Measurements from ENCODE around the gene MAPK8. TPM values are rescaled to one million over a fixed set of nuclear protein-coding genes. Genes with fewer than 3 reads are reported as not detected.

Gene MAPK8
- total RNA-seq, 1 donor from 2014 or later = 47.4 TPM

- FAIRE-seq (no peak), DNase-seq (ENCODE audit: low read depth) (no peak)
- H3K36me3 ChIP-seq (ENCODE audit: insufficient read depth, low read length) = no peaks in the 10 kb centered on the region
- peaks cover 2% of the 10 kb centered on the region for H3K9me3 Mint-ChIP-seq (ENCODE audit: unreplicated experiment)
- no peak overlapping the region for H3K27ac ChIP-seq (ENCODE audit: low read depth, low read length)
- TF ChIP-seq, protein P1, sequence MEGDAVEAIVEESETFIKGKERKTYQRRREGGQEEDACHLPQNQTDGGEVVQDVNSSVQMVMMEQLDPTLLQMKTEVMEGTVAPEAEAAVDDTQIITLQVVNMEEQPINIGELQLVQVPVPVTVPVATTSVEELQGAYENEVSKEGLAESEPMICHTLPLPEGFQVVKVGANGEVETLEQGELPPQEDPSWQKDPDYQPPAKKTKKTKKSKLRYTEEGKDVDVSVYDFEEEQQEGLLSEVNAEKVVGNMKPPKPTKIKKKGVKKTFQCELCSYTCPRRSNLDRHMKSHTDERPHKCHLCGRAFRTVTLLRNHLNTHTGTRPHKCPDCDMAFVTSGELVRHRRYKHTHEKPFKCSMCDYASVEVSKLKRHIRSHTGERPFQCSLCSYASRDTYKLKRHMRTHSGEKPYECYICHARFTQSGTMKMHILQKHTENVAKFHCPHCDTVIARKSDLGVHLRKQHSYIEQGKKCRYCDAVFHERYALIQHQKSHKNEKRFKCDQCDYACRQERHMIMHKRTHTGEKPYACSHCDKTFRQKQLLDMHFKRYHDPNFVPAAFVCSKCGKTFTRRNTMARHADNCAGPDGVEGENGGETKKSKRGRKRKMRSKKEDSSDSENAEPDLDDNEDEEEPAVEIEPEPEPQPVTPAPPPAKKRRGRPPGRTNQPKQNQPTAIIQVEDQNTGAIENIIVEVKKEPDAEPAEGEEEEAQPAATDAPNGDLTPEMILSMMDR (IDR thresholded peaks at IDR 0.05; ENCODE audit: insufficient read depth, low read depth, low read length) = no peak
- no peak for TF ChIP-seq EZH2 (IDR thresholded peaks at IDR 0.05; ENCODE audit: insufficient read depth, low read length)
- H3K4me1 Mint-ChIP-seq (ENCODE audit: low read depth, unreplicated experiment) = peaks cover 4% of the 10 kb centered on the region
- no peak overlapping the region for H3K4me3 Mint-ChIP-seq (ENCODE audit: unreplicated experiment)
- H3K36me3 Mint-ChIP-seq (ENCODE audit: low read depth, unreplicated experiment) = no peaks in the 10 kb centered on the region
- peaks cover 18% of the 10 kb centered on the region for H3K27me3 Mint-ChIP-seq (ENCODE audit: low read depth, unreplicated experiment)
- H3K4me3 ChIP-seq (ENCODE audit: insufficient read depth, low read depth, low read length) = no peak overlapping the region
- H3K79me2 ChIP-seq (ENCODE audit: insufficient read depth, low read length) = peaks cover 4% of the 10 kb centered on the region
- H3K27me3 ChIP-seq (ENCODE audit: insufficient read depth, low read length) = no peaks in the 10 kb centered on the region
- H3K4me1 ChIP-seq (ENCODE audit: insufficient read depth, low read length) = no peaks in the 10 kb centered on the region
- peaks cover 65% of the 10 kb centered on the region for H4K20me1 ChIP-seq (ENCODE audit: insufficient read depth, low read length)
- no peaks in the 10 kb centered on the region for H3K9me3 ChIP-seq (ENCODE audit: insufficient read depth, low read depth, low read length)
- H3K4me2 ChIP-seq (ENCODE audit: low read length) = no peak overlapping the region
- no peak overlapping the region for H3K9ac ChIP-seq (ENCODE audit: low read length)
- H3K27ac Mint-ChIP-seq (ENCODE audit: unreplicated experiment) = no peak overlapping the region
- H2AFZ ChIP-seq (ENCODE audit: low read depth, low read length) = no peak overlapping the region
Observed at GRCh38 chr10:48458662-48459048, 152.2 kb downstream of the MAPK8 start.

GRCh38 chr10:48459270-48460150 is 153.0 kb downstream of the MAPK8 start:
- FAIRE-seq (no peak), DNase-seq (ENCODE audit: low read depth) (no peak)
- peaks cover 2% of the 10 kb centered on the region for H3K9me3 Mint-ChIP-seq (ENCODE audit: unreplicated experiment)
- no peaks in the 10 kb centered on the region for H3K9me3 ChIP-seq (ENCODE audit: insufficient read depth, low read depth, low read length)
- no peak overlapping the region for H3K9ac ChIP-seq (ENCODE audit: low read length)
- H3K4me1 Mint-ChIP-seq (ENCODE audit: low read depth, unreplicated experiment) = peaks cover 5% of the 10 kb centered on the region
- H3K4me2 ChIP-seq (ENCODE audit: low read length) = no peak overlapping the region
- no peak overlapping the region for H2AFZ ChIP-seq (ENCODE audit: low read depth, low read length)
- H3K27me3 ChIP-seq (ENCODE audit: insufficient read depth, low read length) = no peaks in the 10 kb centered on the region
- no peaks in the 10 kb centered on the region for H3K36me3 ChIP-seq (ENCODE audit: insufficient read depth, low read length)
- H3K79me2 ChIP-seq (ENCODE audit: insufficient read depth, low read length) = peaks cover 13% of the 10 kb centered on the region
- no peak overlapping the region for H3K27ac Mint-ChIP-seq (ENCODE audit: unreplicated experiment)
- H3K4me3 Mint-ChIP-seq (ENCODE audit: unreplicated experiment) = no peak overlapping the region
- H3K4me3 ChIP-seq (ENCODE audit: insufficient read depth, low read depth, low read length) = no peak overlapping the region
- H3K36me3 Mint-ChIP-seq (ENCODE audit: low read depth, unreplicated experiment) = no peaks in the 10 kb centered on the region
- H4K20me1 ChIP-seq (ENCODE audit: insufficient read depth, low read length) = peaks cover 73% of the 10 kb centered on the region
- no peak overlapping the region for H3K27ac ChIP-seq (ENCODE audit: low read depth, low read length)
- peaks cover 27% of the 10 kb centered on the region for H3K27me3 Mint-ChIP-seq (ENCODE audit: low read depth, unreplicated experiment)
- TF ChIP-seq, protein P1 (IDR thresholded peaks at IDR 0.05; ENCODE audit: insufficient read depth, low read depth, low read length) = no peak
- no peak for TF ChIP-seq EZH2 (IDR thresholded peaks at IDR 0.05; ENCODE audit: insufficient read depth, low read length)
- no peaks in the 10 kb centered on the region for H3K4me1 ChIP-seq (ENCODE audit: insufficient read depth, low read length)

- TF ChIP-seq EZH2 (IDR thresholded peaks at IDR 0.05; ENCODE audit: insufficient read depth, low read length) = no peak
- TF ChIP-seq, protein P1 (IDR thresholded peaks at IDR 0.05; ENCODE audit: insufficient read depth, low read depth, low read length) = no peak
- Histone ChIP-seq H3K27me3 (ENCODE audit: insufficient read depth, low read length) (no peaks in the 10 kb centered on the region), H2AFZ (ENCODE audit: low read depth, low read length) (no peak overlapping the region), H3K4me3 (ENCODE audit: insufficient read depth, low read depth, low read length) (no peak overlapping the region), H3K79me2 (ENCODE audit: insufficient read depth, low read length) (peaks cover 20% of the 10 kb centered on the region), H4K20me1 (ENCODE audit: insufficient read depth, low read length) (peaks cover 75% of the 10 kb centered on the region), H3K36me3 (ENCODE audit: insufficient read depth, low read length) (no peaks in the 10 kb centered on the region), H3K9me3 (ENCODE audit: insufficient read depth, low read depth, low read length) (no peaks in the 10 kb centered on the region), H3K4me1 (ENCODE audit: insufficient read depth, low read length) (peaks cover under 1% of the 10 kb centered on the region), H3K9ac (ENCODE audit: low read length) (no peak overlapping the region), H3K4me2 (ENCODE audit: low read length) (no peak overlapping the region), H3K27ac (ENCODE audit: low read depth, low read length) (no peak overlapping the region)
- FAIRE-seq (no peak), DNase-seq (ENCODE audit: low read depth) (no peak)
- peaks cover 2% of the 10 kb centered on the region for H3K9me3 Mint-ChIP-seq (ENCODE audit: unreplicated experiment)
- H3K27ac Mint-ChIP-seq (ENCODE audit: unreplicated experiment) = no peak overlapping the region
- H3K4me3 Mint-ChIP-seq (ENCODE audit: unreplicated experiment) = no peak overlapping the region
- no peaks in the 10 kb centered on the region for H3K36me3 Mint-ChIP-seq (ENCODE audit: low read depth, unreplicated experiment)
- H3K27me3 Mint-ChIP-seq (ENCODE audit: low read depth, unreplicated experiment) = peaks cover 31% of the 10 kb centered on the region
- H3K4me1 Mint-ChIP-seq (ENCODE audit: low read depth, unreplicated experiment) = peaks cover 5% of the 10 kb centered on the region
Observed at GRCh38 chr10:48460182-48460581, 153.7 kb downstream of the MAPK8 start.
